WTC11 (cell line): ENCODE results near the gene HEPACAM.

Experiments used
- CTCF ChIP-seq: fragments of 200-600 bp; IDR thresholded peaks from 2 replicates; pipeline ENCODE4 v1.8.0; 2022; ENCODE audit warnings: antibody characterized with exemption
- TEAD1 ChIP-seq: sonication (generic); formaldehyde crosslinking; IDR thresholded peaks from 2 replicates; pipeline ENCODE4 v1.8.0; 2022; ENCODE audit warnings: mild to moderate bottlenecking, missing genetic modification reagents

- TF ChIP-seq CTCF: peak; percentile 50
- TF ChIP-seq TEAD1: 0 out of 2 replicates have a peak, but pooled peaks have one; percentile 58
Observed at GRCh38 chr11:124875943-124876817, 59.7 kb downstream of the HEPACAM start.
